ENCODE measurements around the gene CHD1L. TPM values are rescaled to one million over a fixed set of nuclear protein-coding genes. Genes with fewer than 3 reads are reported as not detected.

CHD1L gene
- total RNA-seq (2022; extraction: Qiagen RNA extraction; ENCODE audit: low read depth): 31.1 to 34.6 TPM (median 32.9 TPM) in 5 replicates

DNA sequence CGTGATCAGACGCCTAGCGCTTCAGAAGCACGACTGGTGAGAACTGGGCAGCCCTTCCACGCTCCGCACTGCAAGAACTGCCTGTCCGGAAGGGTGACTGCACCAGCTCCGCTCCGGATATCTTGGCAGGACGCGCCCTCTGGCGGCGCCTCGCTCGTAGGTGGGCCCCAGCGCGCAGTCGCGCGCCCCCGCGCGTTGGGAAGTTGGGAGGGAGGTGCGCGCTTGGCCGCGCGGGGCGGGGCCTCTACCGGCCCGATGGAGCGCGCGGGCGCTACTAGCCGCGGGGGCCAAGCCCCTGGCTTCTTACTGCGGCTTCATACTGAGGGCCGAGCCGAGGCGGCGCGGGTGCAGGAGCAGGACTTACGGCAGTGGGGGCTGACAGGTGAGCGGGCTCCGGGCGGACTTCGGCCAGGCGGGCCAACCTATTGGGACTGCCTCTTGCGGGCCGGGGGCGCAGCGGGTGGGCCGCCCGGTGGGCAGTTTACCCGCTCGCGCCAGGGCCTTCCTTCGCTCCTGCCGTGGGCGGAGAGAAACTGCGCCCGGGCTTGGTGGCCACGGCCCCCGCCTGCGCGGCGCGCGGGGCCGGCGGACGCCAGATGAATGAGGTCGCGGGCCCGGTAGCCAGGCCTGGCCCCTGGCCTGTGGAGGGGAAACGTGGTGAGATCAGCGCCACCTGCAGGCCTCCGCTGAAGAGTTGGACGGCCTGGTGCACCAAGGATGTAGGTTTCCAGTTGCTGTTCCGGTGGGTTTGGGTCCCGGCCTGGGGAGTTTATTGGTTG is at the start of gene CHD1L:
Gene CHD1L, plus strand, starts transcription at position 236 of the 779 bp plus-strand sequence. Its CDS starts 20 bp downstream, at position 256.

DNA sequence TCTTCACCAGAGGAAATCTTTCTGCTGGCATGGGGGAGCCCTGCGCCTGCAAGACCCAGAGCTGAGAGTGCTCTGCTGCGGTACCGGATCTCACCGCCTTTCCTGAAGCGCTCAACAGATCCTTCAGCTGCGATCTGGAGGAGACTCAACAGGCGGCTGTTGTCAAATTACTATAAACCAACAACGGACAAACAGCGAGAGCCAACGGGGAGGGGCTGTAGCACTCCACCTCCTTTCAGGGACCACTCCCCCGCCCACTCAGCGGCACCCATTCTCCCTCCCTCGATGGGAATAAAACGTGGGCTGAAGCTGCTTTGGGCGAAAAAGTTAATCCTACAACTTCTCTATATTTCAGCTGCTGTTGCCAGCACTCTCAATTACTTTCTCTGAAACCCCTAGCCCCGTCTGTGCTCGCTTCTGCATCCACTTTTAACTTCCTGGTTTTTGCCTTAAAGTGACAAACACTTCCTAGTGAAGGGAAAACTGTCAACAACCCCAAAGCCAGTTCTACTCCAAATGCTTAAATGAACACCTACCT is 17.2 kb upstream of the CHD1L start, which contains the start of gene FMO5:
Gene FMO5, minus strand, starts transcription at position 147 of the 538 bp plus-strand sequence. CDS start 310 bp downstream, outside the sequence.

Other genes with a start within 250 kb of the CHD1L start
- gene PRKAB2, start 70.2 kb upstream of the CHD1L start, total RNA-seq (2022; extraction: Qiagen RNA extraction; ENCODE audit: low read depth): 7.1 to 12.8 TPM (median 11.2 TPM) in 5 replicates
- gene FMO5, start 17.3 kb upstream of the CHD1L start, total RNA-seq (2022; extraction: Qiagen RNA extraction; ENCODE audit: low read depth): 0.17 to 0.35 TPM (median 0.18 TPM) in 4 of 5 replicates, not detected in the other